Aorta (tissue), 5 donors: ENCODE results near the gene KIF16B. TPM values are rescaled to one million over a fixed set of nuclear protein-coding genes. Genes with fewer than 3 reads are reported as not detected.

Experiments used
- ATAC-seq: fragments of 200-7000 bp; cut with Tn5 transposase; one replicate; pipeline ENCODE4 v1.9.1; 2022; ENCODE audit warnings: moderate library complexity; ENCODE audit not compliant: low FRiP score
- DNase-seq, 2 donors: peaks; one replicate each; pipeline ENCODE4 v3.0.0-alpha.2; 2020
- H3K27ac ChIP-seq, 2 donors: one replicate each; pipeline ENCODE4 v1.5.1; 2013; ENCODE audit warnings: low read length in 2 of 2, mild to moderate bottlenecking in 2 of 2, moderate library complexity in 2 of 2, control low read depth in 1 of 2, inconsistent platforms in 1 of 2, low read depth in 1 of 2
- H3K27me3 ChIP-seq, 2 donors: one replicate each; pipeline ENCODE4 v1.6.1; 2013; ENCODE audit warnings: control low read depth in 1 of 2, low read length in 1 of 2, mild to moderate bottlenecking in 1 of 2, moderate library complexity in 1 of 2; ENCODE audit not compliant: insufficient read depth in 2 of 2, control insufficient read depth in 1 of 2
- H3K36me3 ChIP-seq, 2 donors: one replicate each; pipeline ENCODE4 v1.6.1; 2013; ENCODE audit warnings: control low read depth in 1 of 2, low read length in 1 of 2, mild to moderate bottlenecking in 1 of 2; ENCODE audit not compliant: insufficient read depth in 2 of 2, control insufficient read depth in 1 of 2
- H3K4me1 ChIP-seq, 2 donors: one replicate each; pipeline ENCODE4 v1.6.1; 2013; ENCODE audit warnings: low read length in 2 of 2, control low read depth in 1 of 2, mild to moderate bottlenecking in 1 of 2, moderate library complexity in 1 of 2; ENCODE audit not compliant: insufficient read depth in 2 of 2, control insufficient read depth in 1 of 2
- H3K4me3 ChIP-seq, 2 donors: one replicate each; pipeline ENCODE4 v1.5.1; 2013; ENCODE audit warnings: low read length in 2 of 2, control low read depth in 1 of 2, mild to moderate bottlenecking in 1 of 2
- H3K9me3 ChIP-seq: one replicate; pipeline ENCODE4 v1.6.1; 2013; ENCODE audit warnings: mild to moderate bottlenecking, low read length; ENCODE audit not compliant: control insufficient read depth
- WGBS, 2 donors: extraction: QIAGEN DNeasy Blood & Tissue Kit; methylation state at CpG; one replicate each; pipeline ENCODE4 v1.1.7; 2013; 5-methylcytosine and 5-hydroxymethylcytosine counted together
- intact Hi-C, 2 donors: fragments of 100-400 bp; cut with DNase I; formaldehyde crosslinking; loops; one replicate each; pipeline versions ENCODE4 v1.14.2 to v1.15.0; 2022
- polyA plus RNA-seq, 2 donors: library from polyadenylated mRNA; stranded (reverse); fragments of 200-250 nt; gene quantifications; one replicate each; pipeline ENCODE4 v1.2.3, GENCODE V29; 2013
- total RNA-seq, 2 donors: library from RNA; stranded (reverse); fragmentation: NEBNext Ultra II Directional; extraction: Animal tissue kit (Norgen Biotek cat#: 25700); gene quantifications; one replicate each; pipeline ENCODE4 v1.2.1, GENCODE V29; 2021
- donor health status: healthy with polysubstance abuse.
- donor health status: Bipolar disorder and iron deficiency.
- donor health status: DM: no; HTN: no; CAD: no.
- donor health status: DM: no; HTN: no; CAD: no.
- donor health status: DM: yes; HTN: yes; CAD: no.

The KIF16B gene
- total and polyA plus RNA-seq, 4 donors, result 6.5 to 20.6 (median 13.8) TPM

DNA sequence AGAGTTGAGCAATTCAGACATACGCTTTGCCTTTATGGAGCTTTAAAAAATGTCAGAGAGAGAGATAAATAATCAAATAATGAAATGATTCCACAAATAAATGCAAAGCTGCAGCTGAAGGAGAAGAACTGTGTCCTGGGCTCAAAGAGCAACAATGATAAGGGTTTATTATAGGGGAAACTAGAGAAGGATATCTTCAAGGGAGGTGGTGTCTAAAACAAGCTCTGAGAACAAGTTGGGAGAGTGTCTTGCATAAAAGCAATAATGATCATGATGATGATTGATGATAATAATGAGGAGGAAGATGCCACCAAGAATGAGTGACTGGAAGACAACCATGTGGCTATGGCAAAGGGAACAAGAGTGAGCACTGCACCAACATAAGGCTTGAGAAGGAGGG lies 164.3 kb downstream of the KIF16B start:
- peaks cover 3% of the 10 kb centered on the region for H3K9me3 ChIP-seq
- 87 to 94% methylated on average over 1 of the region's 1 CpG for WGBS, 2 donors
- H3K4me1 ChIP-seq, result no peaks in the 10 kb centered on the region
- H3K4me3 ChIP-seq, result no peak overlapping the region
- no peak for DNase-seq
- ATAC-seq, result no peak
- H3K27me3 ChIP-seq, result no peaks in the 10 kb centered on the region
- intact Hi-C loops, result no loop called here
- H3K27ac ChIP-seq, result no peak overlapping the region
- peaks cover 0 to 12% of the 10 kb centered on the region in 2 donors for H3K36me3 ChIP-seq

DNA sequence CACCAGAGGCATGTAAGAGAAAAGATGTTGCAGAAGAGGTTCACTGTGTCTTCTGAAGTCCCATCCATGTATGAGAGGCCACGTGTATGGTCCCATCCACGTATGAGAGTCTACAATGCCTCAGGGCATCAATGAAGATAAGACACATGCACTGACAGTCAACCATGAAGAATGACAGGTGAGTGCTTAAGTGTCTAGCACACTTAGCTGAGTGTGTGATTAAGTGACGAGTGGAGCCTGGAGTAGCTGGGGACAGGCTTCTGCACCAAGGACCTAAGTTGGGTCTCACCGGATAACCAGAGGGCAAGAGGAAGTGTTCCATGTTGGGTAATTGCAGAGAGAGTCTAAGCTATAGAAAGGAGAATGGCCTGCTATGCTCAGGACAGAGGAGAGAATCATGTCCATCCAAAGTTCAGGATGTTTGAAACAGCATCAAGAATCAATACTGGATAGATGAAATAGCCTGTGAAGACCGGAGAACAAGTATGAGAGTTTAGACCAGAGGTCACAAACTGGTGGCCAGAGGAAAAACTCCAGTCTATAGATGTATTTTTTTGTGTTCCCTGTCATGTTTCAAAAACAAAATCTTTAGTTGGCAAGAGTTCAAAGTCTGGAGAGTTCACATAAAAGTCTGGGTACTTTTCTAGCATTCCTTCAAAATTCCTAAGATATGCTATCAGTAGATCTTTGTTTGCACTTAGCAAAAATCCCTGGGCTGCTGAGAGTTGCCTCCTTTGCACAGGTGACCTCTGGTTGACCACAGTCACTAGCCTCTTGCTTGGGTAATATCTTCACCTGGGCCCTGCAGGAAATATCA lies 165.8 kb downstream of the KIF16B start:
- no peak overlapping the region for H3K27ac ChIP-seq

DNA sequence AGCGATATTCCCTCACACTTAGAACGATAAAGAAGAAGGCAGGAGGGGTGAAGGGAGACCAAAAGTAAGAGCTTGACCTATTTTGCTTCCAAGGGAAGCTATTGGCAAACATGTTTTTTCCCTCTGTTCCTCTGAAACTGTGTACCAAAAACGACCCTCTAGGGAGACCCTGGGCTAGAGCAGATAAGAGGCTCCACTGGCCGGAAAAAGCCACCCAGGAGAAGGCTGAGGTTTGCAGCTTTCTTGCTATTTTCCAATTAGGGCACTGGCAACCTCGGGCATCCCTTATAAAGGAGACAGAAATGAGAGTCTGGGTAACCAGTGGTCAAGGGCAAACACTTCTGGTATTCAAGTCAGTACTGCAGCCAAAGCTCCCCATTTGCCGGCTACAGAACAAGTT lies 168.0 kb downstream of the KIF16B start:
- Histone ChIP-seq H3K4me3 (no peak overlapping the region), H3K27ac (no peak overlapping the region), H3K9me3 (no peaks in the 10 kb centered on the region), H3K4me1 (no peaks in the 10 kb centered on the region), H3K27me3 (no peaks in the 10 kb centered on the region), H3K36me3 (peaks cover 2 to 7% of the 10 kb centered on the region in 2 donors)
- ATAC-seq (no peak), DNase-seq (no peak)
- intact Hi-C loops, result no loop called here
- 40 to 49% methylated on average over 6 of the region's 6 CpGs for WGBS, 2 donors

More for the DNA sequence above, 165.8 kb downstream of the KIF16B start:
- H3K27me3 ChIP-seq, result no peaks in the 10 kb centered on the region
- H3K36me3 ChIP-seq, result peaks cover 0 to 14% of the 10 kb centered on the region in 2 donors
- no peak for DNase-seq
- 85 to 91% methylated on average over 5 of the region's 5 CpGs for WGBS, 2 donors
- no peak overlapping the region for H3K4me3 ChIP-seq
- H3K4me1 ChIP-seq, result no peaks in the 10 kb centered on the region
- ATAC-seq, result no peak
- H3K9me3 ChIP-seq, result peaks cover 3% of the 10 kb centered on the region
- intact Hi-C loops, result no loop called here

DNA sequence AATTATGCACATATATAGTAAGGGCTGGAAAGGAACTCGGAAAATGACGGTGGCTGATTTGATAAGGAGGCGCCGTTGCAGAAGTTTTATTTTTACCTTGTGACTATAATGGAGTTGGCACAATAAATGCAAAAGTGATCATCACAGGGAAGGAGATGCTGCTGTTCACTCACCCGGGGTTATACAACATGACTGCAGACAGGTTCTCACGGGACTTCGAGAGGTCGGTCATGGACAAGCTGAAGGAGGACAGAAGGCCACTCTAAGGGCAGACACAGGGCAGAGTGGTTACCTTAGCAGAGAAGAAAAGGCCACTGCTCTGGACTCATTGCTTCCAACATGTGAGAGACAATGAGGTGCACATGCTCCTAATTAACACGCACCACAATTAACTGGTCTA lies 168.6 kb downstream of the KIF16B start:
- H3K4me1 ChIP-seq, result no peaks in the 10 kb centered on the region
- H3K36me3 ChIP-seq, result peaks cover 2 to 7% of the 10 kb centered on the region in 2 donors
- no peak overlapping the region for H3K4me3 ChIP-seq
- no peak overlapping the region for H3K27ac ChIP-seq
- H3K9me3 ChIP-seq, result no peaks in the 10 kb centered on the region
- DNase-seq (no peak), ATAC-seq (no peak)
- intact Hi-C loops, result no loop called here
- no peaks in the 10 kb centered on the region for H3K27me3 ChIP-seq
- 80 to 84% methylated on average over 9 of the region's 9 CpGs for WGBS, 2 donors

DNA sequence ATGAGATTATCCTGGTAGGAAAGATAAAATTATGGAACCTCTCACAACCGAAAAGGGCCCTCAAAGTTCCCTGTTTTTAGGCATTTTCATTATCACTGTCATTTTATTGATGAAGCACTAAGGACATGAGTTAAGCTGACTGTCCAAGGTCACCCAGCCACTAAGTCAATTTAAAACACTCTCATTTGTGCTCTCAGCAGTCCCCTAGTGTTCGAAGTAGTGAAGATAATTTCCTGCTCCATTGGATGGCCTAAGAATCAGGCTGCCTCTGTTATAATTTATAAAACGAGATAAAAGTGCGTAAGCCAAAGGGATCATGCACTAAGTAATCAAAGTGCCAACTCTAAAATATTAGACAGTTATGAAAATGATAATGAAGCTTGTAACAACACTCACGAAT lies 169.1 kb downstream of the KIF16B start:
- no peak for ATAC-seq
- 86 to 89% methylated on average over 5 of the region's 5 CpGs for WGBS, 2 donors
- Histone ChIP-seq H3K27ac (no peak overlapping the region), H3K27me3 (no peaks in the 10 kb centered on the region), H3K36me3 (peaks cover 2 to 7% of the 10 kb centered on the region in 2 donors), H3K4me3 (no peak overlapping the region), H3K4me1 (no peaks in the 10 kb centered on the region), H3K9me3 (no peaks in the 10 kb centered on the region)
- intact Hi-C loops, result no loop called here
- no peak for DNase-seq

DNA sequence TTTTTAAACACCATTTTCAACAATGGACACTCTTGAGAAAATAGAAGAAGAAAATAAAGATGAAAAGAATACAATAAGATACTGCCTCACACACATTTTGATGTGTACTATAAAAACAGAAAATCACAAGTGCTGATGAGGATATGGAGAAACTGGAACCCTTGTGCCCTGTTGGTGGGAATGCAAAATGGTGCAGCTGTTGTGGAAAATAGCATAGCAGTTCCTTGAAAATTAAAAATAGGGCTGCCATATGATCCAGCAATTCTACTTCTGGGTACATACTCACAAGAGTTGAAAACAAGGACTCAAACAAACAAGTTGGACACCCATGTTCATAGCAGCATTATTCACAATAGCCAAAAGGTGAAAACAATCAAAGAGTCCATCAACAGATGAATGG lies 173.0 kb downstream of the KIF16B start:
- H3K27ac ChIP-seq, result no peak overlapping the region
- DNase-seq (no peak), ATAC-seq (no peak)
- H3K4me1 ChIP-seq, result peaks cover 3 to 11% of the 10 kb centered on the region in 2 donors
- H3K9me3 ChIP-seq, result no peaks in the 10 kb centered on the region
- H3K27me3 ChIP-seq, result no peaks in the 10 kb centered on the region
- no peak overlapping the region for H3K4me3 ChIP-seq
- intact Hi-C loops, result no loop called here
- H3K36me3 ChIP-seq, result peaks cover 2 to 5% of the 10 kb centered on the region in 2 donors

DNA sequence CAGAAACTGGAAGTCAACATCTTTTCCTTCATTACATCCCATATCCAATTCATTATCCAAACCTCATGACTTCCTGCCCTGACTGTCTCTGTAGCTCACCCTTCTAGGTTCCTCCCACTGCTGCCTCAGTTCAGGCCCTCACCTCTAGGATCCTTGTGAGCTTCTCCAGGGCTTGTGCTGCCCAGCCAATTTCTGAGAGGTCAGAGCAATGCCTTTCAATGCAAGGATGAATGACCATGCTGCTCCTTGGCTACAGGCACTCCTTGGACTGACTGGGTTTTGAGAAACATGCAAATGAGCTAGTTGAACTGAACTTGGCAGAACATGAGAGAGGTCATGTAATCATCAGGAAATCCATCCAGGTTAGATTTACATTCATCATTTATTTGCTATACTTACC lies 173.4 kb downstream of the KIF16B start:
- Histone ChIP-seq H3K4me3 (no peak overlapping the region), H3K27ac (no peak overlapping the region), H3K4me1 (peaks cover 3 to 11% of the 10 kb centered on the region in 2 donors), H3K36me3 (peaks cover 2% of the 10 kb centered on the region in 2 donors), H3K9me3 (no peaks in the 10 kb centered on the region), H3K27me3 (no peaks in the 10 kb centered on the region)
- intact Hi-C loops, result no loop called here
- ATAC-seq, result no peak
- no peak for DNase-seq

DNA sequence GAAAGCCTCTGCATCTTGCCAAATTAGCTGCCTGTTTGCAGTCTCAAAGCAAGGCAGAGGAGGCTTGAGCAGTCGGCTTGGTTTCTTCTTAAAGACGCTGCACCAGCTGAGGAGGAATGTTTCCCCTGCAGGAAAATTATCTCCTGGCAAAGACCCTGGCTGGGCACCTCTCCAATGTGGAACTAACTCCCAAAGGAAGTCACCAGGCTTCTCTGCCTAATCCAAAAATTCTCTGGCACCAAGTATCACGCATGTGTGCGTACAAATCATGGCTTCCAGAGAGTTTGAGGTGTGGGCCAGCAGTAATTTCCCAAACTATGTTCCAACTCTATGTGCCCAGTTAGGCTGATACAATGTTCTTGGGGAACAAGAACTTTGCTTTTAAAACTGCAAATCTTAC lies 176.2 kb downstream of the KIF16B start:
- intact Hi-C loops, result no loop called here
- Histone ChIP-seq H3K27ac (no peak overlapping the region), H3K9me3 (no peaks in the 10 kb centered on the region), H3K36me3 (peaks cover 0 to 2% of the 10 kb centered on the region in 2 donors), H3K4me1 (peaks cover 3 to 11% of the 10 kb centered on the region in 2 donors), H3K4me3 (no peak overlapping the region), H3K27me3 (no peaks in the 10 kb centered on the region)
- DNase-seq, result peak; percentile 84 to 86
- WGBS, 2 donors, result 2 to 6% methylated on average over 4 of the region's 4 CpGs
- ATAC-seq, result peak; percentile 86

DNA sequence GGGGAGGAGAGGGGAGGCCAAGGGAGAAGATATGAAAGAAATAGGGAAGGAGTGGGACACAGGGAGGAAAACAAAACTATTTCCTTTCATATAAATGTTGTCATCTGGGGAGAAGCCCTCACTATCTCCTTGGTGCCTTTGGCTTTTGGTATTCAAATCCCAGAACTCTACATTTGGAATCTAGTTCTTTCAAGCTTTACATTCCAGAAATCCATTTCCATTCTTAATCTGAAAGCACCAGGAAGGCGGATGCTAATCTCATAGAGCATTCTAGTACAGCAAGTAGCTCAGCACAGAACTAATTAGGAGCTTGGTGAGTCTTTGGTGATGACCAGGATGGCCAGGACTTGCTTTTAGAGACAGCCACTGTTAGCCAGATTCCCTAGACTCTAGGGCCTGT lies 177.9 kb downstream of the KIF16B start:
- 93 to 97% methylated on average over 1 of the region's 1 CpG for WGBS, 2 donors
- intact Hi-C loops, result no loop called here
- Histone ChIP-seq H3K4me3 (no peak overlapping the region), H3K27ac (no peak overlapping the region), H3K4me1 (peaks cover 3 to 11% of the 10 kb centered on the region in 2 donors), H3K27me3 (no peaks in the 10 kb centered on the region), H3K36me3 (no peaks in the 10 kb centered on the region), H3K9me3 (no peaks in the 10 kb centered on the region)
- DNase-seq (no peak), ATAC-seq (no peak)
